ENCODE results near the gene DPYSL5. TPM values are rescaled to one million over a fixed set of nuclear protein-coding genes. Genes with fewer than 3 reads are reported as not detected.

Gene DPYSL5
- total RNA-seq, 1 experiment from 2014 or later, result 4.4 TPM

GRCh38 chr2:26975656-26976055 is 127.7 kb downstream of the DPYSL5 start:
- no peak for DNase-seq

GRCh38 chr2:26976237-26976636 is 128.3 kb downstream of the DPYSL5 start:
- Histone ChIP-seq H3K4me3 (ENCODE audit: insufficient read depth, low read depth, low read length) (no peak overlapping the region), H3K27me3 (ENCODE audit: control insufficient read depth, insufficient read depth, low read length) (peaks cover 9% of the 10 kb centered on the region), H3K36me3 (replicated peaks; ENCODE audit: control insufficient read depth, insufficient read depth, low read length) (no peaks in the 10 kb centered on the region)
- no peak for DNase-seq

More at GRCh38 chr2:26975656-26976055, 127.7 kb downstream of the DPYSL5 start:
- Histone ChIP-seq H3K36me3 (replicated peaks; ENCODE audit: control insufficient read depth, insufficient read depth, low read length) (no peaks in the 10 kb centered on the region), H3K27me3 (ENCODE audit: control insufficient read depth, insufficient read depth, low read length) (peaks cover 9% of the 10 kb centered on the region), H3K4me3 (ENCODE audit: insufficient read depth, low read depth, low read length) (no peak overlapping the region)

GRCh38 chr2:26977012-26977411 is 129.1 kb downstream of the DPYSL5 start:
- H3K27me3 ChIP-seq (ENCODE audit: control insufficient read depth, insufficient read depth, low read length), result peaks cover 4% of the 10 kb centered on the region
- H3K36me3 ChIP-seq (replicated peaks; ENCODE audit: control insufficient read depth, insufficient read depth, low read length), result no peaks in the 10 kb centered on the region
- no peak overlapping the region for H3K4me3 ChIP-seq (ENCODE audit: insufficient read depth, low read depth, low read length)
- DNase-seq, result no peak

GRCh38 chr2:26978061-26978596 is 130.2 kb downstream of the DPYSL5 start:
- Histone ChIP-seq H3K27me3 (ENCODE audit: control insufficient read depth, insufficient read depth, low read length) (no peaks in the 10 kb centered on the region; the same call in 1 of the 2 replicates), H3K36me3 (replicated peaks; ENCODE audit: control insufficient read depth, insufficient read depth, low read length) (no peaks in the 10 kb centered on the region), H3K4me3 (ENCODE audit: insufficient read depth, low read depth, low read length) (no peak overlapping the region)
- no peak for DNase-seq

GRCh38 chr2:26979741-26980140 is 131.8 kb downstream of the DPYSL5 start:
- DNase-seq, result no peak
- Histone ChIP-seq H3K36me3 (replicated peaks; ENCODE audit: control insufficient read depth, insufficient read depth, low read length) (no peaks in the 10 kb centered on the region), H3K4me3 (ENCODE audit: insufficient read depth, low read depth, low read length) (no peak overlapping the region), H3K27me3 (ENCODE audit: control insufficient read depth, insufficient read depth, low read length) (no peaks in the 10 kb centered on the region; the same call in 1 of the 2 replicates)

- Histone ChIP-seq H3K4me3 (ENCODE audit: insufficient read depth, low read depth, low read length) (no peak overlapping the region), H3K27me3 (ENCODE audit: control insufficient read depth, insufficient read depth, low read length) (no peaks in the 10 kb centered on the region; the same call in 1 of the 2 replicates), H3K36me3 (replicated peaks; ENCODE audit: control insufficient read depth, insufficient read depth, low read length) (no peaks in the 10 kb centered on the region)
- no peak for DNase-seq
These were observed 133.0 kb downstream of the DPYSL5 start for GRCh38 chr2:26980971-26981370.

GRCh38 chr2:26982102-26982742 is 134.3 kb downstream of the DPYSL5 start:
- DNase-seq, result peak; percentile 69
- Histone ChIP-seq H3K36me3 (replicated peaks; ENCODE audit: control insufficient read depth, insufficient read depth, low read length) (no peaks in the 10 kb centered on the region), H3K4me3 (ENCODE audit: insufficient read depth, low read depth, low read length) (no peak overlapping the region), H3K27me3 (ENCODE audit: control insufficient read depth, insufficient read depth, low read length) (no peaks in the 10 kb centered on the region)

- no peak for DNase-seq
- Histone ChIP-seq H3K4me3 (ENCODE audit: insufficient read depth, low read depth, low read length) (no peak overlapping the region), H3K36me3 (replicated peaks; ENCODE audit: control insufficient read depth, insufficient read depth, low read length) (no peaks in the 10 kb centered on the region), H3K27me3 (ENCODE audit: control insufficient read depth, insufficient read depth, low read length) (no peaks in the 10 kb centered on the region)
These were observed 135.8 kb downstream of the DPYSL5 start for GRCh38 chr2:26983746-26984145.

GRCh38 chr2:26985807-26986206 is 137.9 kb downstream of the DPYSL5 start:
- Histone ChIP-seq H3K4me3 (ENCODE audit: insufficient read depth, low read depth, low read length) (no peak overlapping the region), H3K27me3 (ENCODE audit: control insufficient read depth, insufficient read depth, low read length) (no peaks in the 10 kb centered on the region), H3K36me3 (replicated peaks; ENCODE audit: control insufficient read depth, insufficient read depth, low read length) (no peaks in the 10 kb centered on the region)
- no peak for DNase-seq

- DNase-seq, result no peak
These were observed 138.6 kb downstream of the DPYSL5 start for GRCh38 chr2:26986576-26986975.

GRCh38 chr2:26988058-26988860 is 140.3 kb downstream of the DPYSL5 start:
- Histone ChIP-seq H3K27me3 (ENCODE audit: control insufficient read depth, insufficient read depth, low read length) (no peaks in the 10 kb centered on the region), H3K4me3 (ENCODE audit: insufficient read depth, low read depth, low read length) (no peak overlapping the region), H3K36me3 (replicated peaks; ENCODE audit: control insufficient read depth, insufficient read depth, low read length) (no peaks in the 10 kb centered on the region)
- no peak for DNase-seq

More at GRCh38 chr2:26986576-26986975, 138.6 kb downstream of the DPYSL5 start:
- no peaks in the 10 kb centered on the region for H3K36me3 ChIP-seq (replicated peaks; ENCODE audit: control insufficient read depth, insufficient read depth, low read length)
- H3K4me3 ChIP-seq (ENCODE audit: insufficient read depth, low read depth, low read length), result no peak overlapping the region
- no peaks in the 10 kb centered on the region for H3K27me3 ChIP-seq (ENCODE audit: control insufficient read depth, insufficient read depth, low read length)

GRCh38 chr2:26989156-26989555 is 141.2 kb downstream of the DPYSL5 start:
- no peak for DNase-seq
- H3K4me3 ChIP-seq (ENCODE audit: insufficient read depth, low read depth, low read length), result no peak overlapping the region
- no peaks in the 10 kb centered on the region for H3K27me3 ChIP-seq (ENCODE audit: control insufficient read depth, insufficient read depth, low read length)
- H3K36me3 ChIP-seq (replicated peaks; ENCODE audit: control insufficient read depth, insufficient read depth, low read length), result no peaks in the 10 kb centered on the region

- no peak overlapping the region for H3K4me3 ChIP-seq (ENCODE audit: insufficient read depth, low read depth, low read length)
These were observed 143.8 kb downstream of the DPYSL5 start for GRCh38 chr2:26991717-26992116.

GRCh38 chr2:26993768-26994167 is 145.8 kb downstream of the DPYSL5 start:
- Histone ChIP-seq H3K36me3 (replicated peaks; ENCODE audit: control insufficient read depth, insufficient read depth, low read length) (no peaks in the 10 kb centered on the region), H3K4me3 (ENCODE audit: insufficient read depth, low read depth, low read length) (no peak overlapping the region), H3K27me3 (ENCODE audit: control insufficient read depth, insufficient read depth, low read length) (no peaks in the 10 kb centered on the region)
- DNase-seq, result no peak

More at GRCh38 chr2:26991717-26992116, 143.8 kb downstream of the DPYSL5 start:
- Histone ChIP-seq H3K36me3 (replicated peaks; ENCODE audit: control insufficient read depth, insufficient read depth, low read length) (no peaks in the 10 kb centered on the region), H3K27me3 (ENCODE audit: control insufficient read depth, insufficient read depth, low read length) (no peaks in the 10 kb centered on the region)
- no peak for DNase-seq

GRCh38 chr2:26994983-26995382 is 147.1 kb downstream of the DPYSL5 start:
- Histone ChIP-seq H3K4me3 (ENCODE audit: insufficient read depth, low read depth, low read length) (no peak overlapping the region), H3K27me3 (ENCODE audit: control insufficient read depth, insufficient read depth, low read length) (no peaks in the 10 kb centered on the region), H3K36me3 (replicated peaks; ENCODE audit: control insufficient read depth, insufficient read depth, low read length) (no peaks in the 10 kb centered on the region)
- DNase-seq, result no peak

Data from H7 (cell line).